Measurements from ENCODE around the gene MSANTD7.

- TF ChIP-seq, protein P1, sequence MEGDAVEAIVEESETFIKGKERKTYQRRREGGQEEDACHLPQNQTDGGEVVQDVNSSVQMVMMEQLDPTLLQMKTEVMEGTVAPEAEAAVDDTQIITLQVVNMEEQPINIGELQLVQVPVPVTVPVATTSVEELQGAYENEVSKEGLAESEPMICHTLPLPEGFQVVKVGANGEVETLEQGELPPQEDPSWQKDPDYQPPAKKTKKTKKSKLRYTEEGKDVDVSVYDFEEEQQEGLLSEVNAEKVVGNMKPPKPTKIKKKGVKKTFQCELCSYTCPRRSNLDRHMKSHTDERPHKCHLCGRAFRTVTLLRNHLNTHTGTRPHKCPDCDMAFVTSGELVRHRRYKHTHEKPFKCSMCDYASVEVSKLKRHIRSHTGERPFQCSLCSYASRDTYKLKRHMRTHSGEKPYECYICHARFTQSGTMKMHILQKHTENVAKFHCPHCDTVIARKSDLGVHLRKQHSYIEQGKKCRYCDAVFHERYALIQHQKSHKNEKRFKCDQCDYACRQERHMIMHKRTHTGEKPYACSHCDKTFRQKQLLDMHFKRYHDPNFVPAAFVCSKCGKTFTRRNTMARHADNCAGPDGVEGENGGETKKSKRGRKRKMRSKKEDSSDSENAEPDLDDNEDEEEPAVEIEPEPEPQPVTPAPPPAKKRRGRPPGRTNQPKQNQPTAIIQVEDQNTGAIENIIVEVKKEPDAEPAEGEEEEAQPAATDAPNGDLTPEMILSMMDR (IDR thresholded peaks at IDR 0.05; ENCODE audit: insufficient read depth, low read length) = no peak
- TF ChIP-seq SPI1 (IDR thresholded peaks at IDR 0.05; ENCODE audit: borderline replicate concordance, low read depth) = no peak
Measured at GRCh38 chr10:14844948-14845347, 6.8 kb downstream of the MSANTD7 start.
